Keratinocyte (primary cell): ENCODE measurements around the gene DCHS1. TPM values are rescaled to one million over a fixed set of nuclear protein-coding genes. Genes with fewer than 3 reads are reported as not detected.

Experiments
- DNase-seq: peaks from one replicate; pipeline ENCODE4 v3.0.0-alpha.2; 2011; ENCODE audit warnings: low read depth, missing footprints, low spot score
- FAIRE-seq: peaks from 2 replicates; lab custom pipeline; 2011; peaks lifted over from hg19 to GRCh38; lab: Jason Lieb, UNC
- H2AFZ ChIP-seq: 2 replicates; pipeline ENCODE4 v1.6.0; 2012; ENCODE audit warnings: low read length, control low read depth, inconsistent platforms; ENCODE audit not compliant: control insufficient read depth
- H3K27ac ChIP-seq: 2 replicates; pipeline ENCODE4 v1.5.1; 2011; ENCODE audit warnings: low read length; ENCODE audit not compliant: control insufficient read depth, insufficient read depth
- H3K27me3 ChIP-seq: 3 replicates; pipeline ENCODE4 v1.6.0; 2011; ENCODE audit warnings: low read length; ENCODE audit not compliant: control insufficient read depth, insufficient read depth; ENCODE audit errors: extremely low read depth
- H3K36me3 ChIP-seq, 2 experiments: 2 replicates in 1 of 2; 3 replicates in 1 of 2; pipeline ENCODE4 v1.5.1; 2011; ENCODE audit warnings: low read length in 2 of 2, mild to moderate bottlenecking in 1 of 2; ENCODE audit not compliant: control insufficient read depth in 2 of 2, insufficient read depth in 2 of 2; ENCODE audit errors: extremely low read depth in 1 of 2
- H3K4me1 ChIP-seq: 3 replicates; pipeline ENCODE4 v1.5.1; 2011; ENCODE audit warnings: low read length; ENCODE audit not compliant: control insufficient read depth, insufficient read depth; ENCODE audit errors: extremely low read depth
- H3K4me2 ChIP-seq: 3 replicates; pipeline ENCODE4 v1.6.0; 2011; ENCODE audit warnings: low read depth, low read length; ENCODE audit not compliant: control insufficient read depth, insufficient read depth; ENCODE audit errors: extremely low read depth
- H3K4me3 ChIP-seq, 3 experiments: fragments of 200-600 bp in 1 of 3; sonication (generic) in 1 of 3; 2 replicates in 2 of 3; 3 replicates in 1 of 3; pipeline ENCODE4 v1.5.1; 2011 to 2016; ENCODE audit warnings: low read length in 3 of 3, mild to moderate bottlenecking in 3 of 3, control low read depth in 2 of 3, inconsistent platforms in 1 of 3, low read depth in 1 of 3, mixed read lengths in 1 of 3, mixed run types in 1 of 3, moderate library complexity in 1 of 3; ENCODE audit not compliant: control insufficient read depth in 2 of 3, insufficient read depth in 2 of 3; ENCODE audit errors: extremely low read depth in 1 of 3
- H3K79me2 ChIP-seq: 2 replicates; pipeline ENCODE4 v1.6.0; 2012; ENCODE audit warnings: low read length; ENCODE audit not compliant: control insufficient read depth, insufficient read depth
- H3K9ac ChIP-seq: 3 replicates; pipeline ENCODE4 v1.6.0; 2011; ENCODE audit warnings: low read length; ENCODE audit not compliant: control insufficient read depth, insufficient read depth; ENCODE audit errors: extremely low read depth
- H3K9me1 ChIP-seq: 3 replicates; pipeline ENCODE4 v1.6.0; 2011; ENCODE audit warnings: low read length; ENCODE audit not compliant: control insufficient read depth, insufficient read depth; ENCODE audit errors: extremely low read depth
- H3K9me3 ChIP-seq: 2 replicates; pipeline ENCODE4 v1.5.1; 2012; ENCODE audit warnings: low read depth, low read length; ENCODE audit not compliant: control insufficient read depth
- H4K20me1 ChIP-seq: 3 replicates; pipeline ENCODE4 v1.6.0; 2011; ENCODE audit warnings: low read length; ENCODE audit not compliant: control insufficient read depth, insufficient read depth; ENCODE audit errors: extremely low read depth
- CTCF ChIP-seq, 3 experiments: IDR thresholded peaks in 1 of 3; conservative IDR thresholded peaks in 1 of 3; optimal IDR thresholded peaks in 1 of 3; 2 replicates in 2 of 3; 3 replicates in 1 of 3; pipeline versions ENCODE3 to v1.5.1; 2011; ENCODE audit warnings: low read length in 3 of 3, mild to moderate bottlenecking in 3 of 3, moderate library complexity in 2 of 3, control low read depth in 1 of 3, inconsistent platforms in 1 of 3; ENCODE audit not compliant: insufficient read depth in 2 of 3; ENCODE audit errors: extremely low read depth in 1 of 3
- EZH2 ChIP-seq: IDR thresholded peaks from one replicate; pipeline ENCODE4 v1.6.1; 2012; ENCODE audit warnings: inconsistent platforms, mild to moderate bottlenecking, low read length, moderate library complexity
- dilution Hi-C: fragments of 300-500 bp; cut with MboI; formaldehyde crosslinking; loops from one replicate; pipeline ENCODE4 v1.7.0; 2020; ENCODE audit warnings: low sequenced_read_pairs; ENCODE audit not compliant: extremely low pct_ligation_motif_present
- polyA plus RNA-seq, 5 experiments: library from polyadenylated mRNA; depleted of rRNA in 3 of 5; stranded (reverse) in 3 of 5; stranded (forward) in 1 of 5; unstranded in 1 of 5; fragments of >200 nt; gene quantifications; 1 replicate in 1 of 5; 2 replicates in 3 of 5; 3 replicates in 1 of 5; pipeline versions ENCODE4 v1.2.1 to v1.2.3, GENCODE V29; 2011 to 2012; ENCODE audit warnings: missing spikeins in 2 of 5, low read depth in 1 of 5, low replicate concordance in 1 of 5

DCHS1 gene
- polyA plus RNA-seq, 1 donor (not counting 4 experiments of a cell fraction or from before 2014, with no cell fraction given), result 0.03 TPM

DNA sequence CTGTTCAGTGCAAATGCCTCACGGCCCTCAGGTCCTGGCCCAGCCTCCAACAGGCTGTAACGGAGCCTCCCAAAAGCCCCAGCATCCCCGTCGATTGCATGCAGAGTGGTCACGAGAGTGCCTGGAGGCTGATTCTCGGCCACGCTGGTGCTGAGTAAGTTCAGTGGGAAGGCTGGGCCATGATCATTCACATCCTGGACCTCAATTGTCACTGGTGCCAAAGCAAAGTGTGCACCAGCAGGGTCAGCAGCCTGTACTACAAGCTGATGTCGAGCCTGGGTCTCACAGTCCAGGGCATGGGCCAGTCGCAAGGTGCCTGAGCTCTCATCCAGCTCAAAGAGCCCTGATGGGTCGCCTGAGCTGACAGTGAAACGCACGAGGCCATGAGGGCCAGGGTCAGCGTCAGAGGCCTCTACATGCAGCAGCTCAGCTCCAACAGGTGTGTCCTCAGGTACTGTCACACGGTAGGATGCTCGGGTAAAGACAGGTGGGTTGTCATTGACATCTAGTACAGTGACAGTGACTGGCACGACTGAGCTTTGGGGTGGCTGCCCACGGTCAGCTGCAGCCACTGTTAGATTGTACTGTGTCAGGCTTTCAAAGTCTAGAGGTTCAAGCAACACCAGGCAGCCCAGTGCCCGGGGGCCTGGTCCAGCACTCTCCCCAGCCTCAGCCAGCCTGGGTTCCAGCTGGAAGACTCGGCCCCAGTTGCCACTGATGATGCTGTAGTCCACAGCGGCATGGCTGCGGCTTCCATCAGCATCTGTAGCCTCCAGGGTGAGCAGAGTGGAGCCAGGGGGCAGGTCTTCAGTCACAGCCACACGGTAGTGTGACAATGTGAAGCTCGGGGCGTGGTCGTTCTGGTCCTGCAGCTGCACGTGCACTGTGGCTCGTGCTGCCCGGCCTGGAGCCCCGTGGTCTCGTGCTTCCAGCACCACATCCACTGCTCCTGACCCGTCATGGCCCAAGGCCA is 31.9 kb downstream of the DCHS1 start:
- H3K4me1 ChIP-seq, result no peaks in the 10 kb centered on the region
- TF ChIP-seq CTCF (optimal IDR thresholded peaks at IDR 0.05 in 1 of 3, IDR thresholded peaks at IDR 0.05 in 1 of 3, conservative IDR thresholded peaks at IDR 0.05 in 1 of 3; ENCODE audit: extremely low read depth in 1 of 3, insufficient read depth in 2 of 3, low read length in 3 of 3) (no peak), EZH2 (no peak)
- H4K20me1 ChIP-seq, result no peaks in the 10 kb centered on the region
- no peaks in the 10 kb centered on the region for H3K9me3 ChIP-seq
- H3K4me3 ChIP-seq, result no peak overlapping the region
- H3K9ac ChIP-seq, result no peak overlapping the region
- DNase-seq (no peak), FAIRE-seq (no peak)
- H3K36me3 ChIP-seq, result no peaks in the 10 kb centered on the region
- H3K79me2 ChIP-seq, result no peaks in the 10 kb centered on the region
- peaks cover 10% of the 10 kb centered on the region for H3K27me3 ChIP-seq
- no peak overlapping the region for H2AFZ ChIP-seq
- no peak overlapping the region for H3K27ac ChIP-seq
- no peak overlapping the region for H3K4me2 ChIP-seq
- H3K9me1 ChIP-seq, result no peaks in the 10 kb centered on the region
- dilution Hi-C loops, result no loop called here

- DNase-seq (no peak), FAIRE-seq (no peak)
- peaks cover under 1% of the 10 kb centered on the region for H3K79me2 ChIP-seq
- H3K9ac ChIP-seq, result no peak overlapping the region
- no peaks in the 10 kb centered on the region for H3K36me3 ChIP-seq
- H2AFZ ChIP-seq, result no peak overlapping the region
- H3K4me3 ChIP-seq, result no peak overlapping the region
- H3K4me2 ChIP-seq, result no peak overlapping the region
- H3K27ac ChIP-seq, result no peak overlapping the region
- no peaks in the 10 kb centered on the region for H3K9me1 ChIP-seq
- H3K27me3 ChIP-seq, result peaks cover 4% of the 10 kb centered on the region
- dilution Hi-C loops, result no loop called here
- no peaks in the 10 kb centered on the region for H4K20me1 ChIP-seq
- peaks cover 11% of the 10 kb centered on the region for H3K4me1 ChIP-seq
- H3K9me3 ChIP-seq, result no peaks in the 10 kb centered on the region
- TF ChIP-seq EZH2 (no peak), CTCF (optimal IDR thresholded peaks at IDR 0.05 in 1 of 3, IDR thresholded peaks at IDR 0.05 in 1 of 3, conservative IDR thresholded peaks at IDR 0.05 in 1 of 3; ENCODE audit: extremely low read depth in 1 of 3, insufficient read depth in 2 of 3, low read length in 3 of 3) (no peak)
These were observed 33.1 kb downstream of the DCHS1 start for GRCh38 chr11:6622261-6623171.
